OCI-M2 (cell line): ENCODE results near the gene NXF1.

ENCODE experiments used
- DNase-seq: peaks from one replicate; lab custom pipeline; 2025; ENCODE audit not compliant: unreplicated experiment; lab: John Stamatoyannopoulos, UW

NXF1 gene

GRCh38 chr11:62747475-62748160 lies 57.6 kb downstream of the NXF1 start:
- DNase-seq: no peak
